HepG2 (cell line): Measurements from ENCODE around the gene HS3ST5. TPM values are rescaled to one million over a fixed set of nuclear protein-coding genes. Genes with fewer than 3 reads are reported as not detected.

Experiments
- CENPBD1 ChIP-seq: sonication (generic); formaldehyde crosslinking; IDR thresholded peaks from 2 replicates; pipeline ENCODE4 v1.8.0; 2022; ENCODE audit warnings: missing genetic modification reagents, low read depth, mild to moderate bottlenecking, borderline replicate concordance
- DMTF1 ChIP-seq: sonication (generic); formaldehyde crosslinking; IDR thresholded peaks from 2 replicates; pipeline ENCODE4 v1.4.0; 2020; ENCODE audit warnings: mild to moderate bottlenecking, missing genetic modification reagents
- DNMT3B ChIP-seq: conservative IDR thresholded peaks from 2 replicates; pipeline ENCODE4 v1.6.1; 2016; ENCODE audit warnings: missing biosample characterization, control low read depth
- NFKBIZ ChIP-seq: IDR thresholded peaks from 2 replicates; pipeline ENCODE4 v1.6.1; 2018; ENCODE audit warnings: missing genetic modification reagents, missing compliant biosample characterization
- NR0B2 ChIP-seq: sonication (generic); formaldehyde crosslinking; IDR thresholded peaks from 2 replicates; pipeline ENCODE4 v1.4.0; 2020; ENCODE audit warnings: mild to moderate bottlenecking, missing genetic modification reagents
- PHF20 ChIP-seq: sonication (generic); formaldehyde crosslinking; IDR thresholded peaks from 2 replicates; pipeline ENCODE4 v1.5.0; 2020; ENCODE audit warnings: mild to moderate bottlenecking, missing genetic modification reagents
- RBFOX2 ChIP-seq: fragments of 200-400 bp; formaldehyde crosslinking; IDR thresholded peaks from 2 replicates; pipeline ENCODE4 v1.6.1; 2017; ENCODE audit warnings: low read depth, mild to moderate bottlenecking, low read length
- RBM22 ChIP-seq: fragments of 200-400 bp; formaldehyde crosslinking; optimal IDR thresholded peaks from 2 replicates; pipeline ENCODE3; 2017; ENCODE audit warnings: mild to moderate bottlenecking, low read length, moderate library complexity
- SMAD3 ChIP-seq: sonication (generic); formaldehyde crosslinking; IDR thresholded peaks from 2 replicates; pipeline ENCODE4 v1.4.0; 2020; ENCODE audit warnings: missing genetic modification reagents
- SNRNP70 ChIP-seq: fragments of 200-400 bp; formaldehyde crosslinking; IDR thresholded peaks from 2 replicates; pipeline ENCODE4 v1.6.1; 2017; ENCODE audit warnings: mild to moderate bottlenecking, low read depth, low read length, moderate library complexity
- SRY ChIP-seq: sonication (generic); formaldehyde crosslinking; IDR thresholded peaks from 2 replicates; pipeline ENCODE4 v1.8.0; 2022; ENCODE audit warnings: mild to moderate bottlenecking, missing genetic modification reagents
- TMF1 ChIP-seq: sonication (generic); formaldehyde crosslinking; IDR thresholded peaks from 2 replicates; pipeline ENCODE4 v1.8.1; 2022; ENCODE audit warnings: low read depth, missing genetic modification reagents
- ZBTB21 ChIP-seq: sonication (generic); formaldehyde crosslinking; IDR thresholded peaks from 2 replicates; pipeline ENCODE4 v1.4.0; 2020; ENCODE audit warnings: missing genetic modification reagents
- ZNF207 ChIP-seq: fragments of 450-650 bp; IDR thresholded peaks from 2 replicates; pipeline ENCODE4 v1.6.1; 2016; ENCODE audit warnings: antibody characterized with exemption, borderline replicate concordance
- polyA plus RNA-seq, 8 experiments: library from polyadenylated mRNA; depleted of rRNA in 3 of 8; stranded (reverse) in 7 of 8; unstranded in 1 of 8; fragments of >200 nt; fragmentation: Illumina TruSeq in 4 of 8; extraction: Trizol in 4 of 8; gene quantifications; 2 replicates each; pipeline versions ENCODE4 v1.2.1 to v1.2.3, GENCODE V29; 2011 to 2016; ENCODE audit warnings: low read depth in 4 of 8, missing spikeins in 1 of 8, mixed read lengths in 1 of 8; ENCODE audit not compliant: insufficient read depth in 1 of 8
- total RNA-seq, 5 experiments: library from RNA; depleted of rRNA; stranded (reverse); fragments of >200 nt; fragmentation: Illumina TruSeq; extraction: Trizol; gene quantifications; 2 replicates each; pipeline ENCODE4 v1.2.3, GENCODE V29; 2016; ENCODE audit warnings: low read depth in 1 of 5
- TF ChIP-seq, protein P1 (sequence below): sonication (generic); formaldehyde crosslinking; IDR thresholded peaks from 2 replicates; pipeline ENCODE4 v1.8.0; 2022; ENCODE audit warnings: missing genetic modification reagents, mild to moderate bottlenecking, inconsistent platforms, borderline replicate concordance
- TF ChIP-seq, protein P2 (sequence below): sonication (generic); formaldehyde crosslinking; IDR thresholded peaks from 2 replicates; pipeline ENCODE4 v1.4.0; 2020; ENCODE audit warnings: mild to moderate bottlenecking, missing genetic modification reagents
- TF ChIP-seq, protein P3 (sequence below): sonication (generic); formaldehyde crosslinking; IDR thresholded peaks from 2 replicates; pipeline ENCODE4 v1.4.0; 2020; ENCODE audit warnings: missing genetic modification reagents
- TF ChIP-seq, protein P4 (sequence below): sonication (generic); formaldehyde crosslinking; IDR thresholded peaks from 2 replicates; pipeline ENCODE4 v1.5.1; 2020; ENCODE audit warnings: mild to moderate bottlenecking, missing genetic modification reagents, moderate library complexity

HS3ST5 gene
- total and polyA plus RNA-seq, 2 of the 13 experiments (the other 11 are each of a cell fraction or from before 2014, with no cell fraction given), result 1.1 to 1.6 TPM

GRCh38 chr6:114144887-114145851 lies 197.7 kb downstream of the HS3ST5 start (continued):
- TF ChIP-seq CENPBD1 (CRISPR knock-in tag) (no peak), NR0B2 (CRISPR knock-in tag) (no peak), DMTF1 (CRISPR knock-in tag) (no peak), SMAD3 (CRISPR knock-in tag) (no peak), ZNF207 (no peak), DNMT3B (CRISPR knock-in tag) (no peak; the same call in 1 of the 2 replicates), PHF20 (CRISPR knock-in tag) (no peak), RBM22 (no peak), SNRNP70 (no peak), SRY (no peak), NFKBIZ (CRISPR knock-in tag) (no peak), ZBTB21 (no peak), RBFOX2 (no peak), TMF1 (CRISPR knock-in tag) (no peak)
- TF ChIP-seq, protein P1, sequence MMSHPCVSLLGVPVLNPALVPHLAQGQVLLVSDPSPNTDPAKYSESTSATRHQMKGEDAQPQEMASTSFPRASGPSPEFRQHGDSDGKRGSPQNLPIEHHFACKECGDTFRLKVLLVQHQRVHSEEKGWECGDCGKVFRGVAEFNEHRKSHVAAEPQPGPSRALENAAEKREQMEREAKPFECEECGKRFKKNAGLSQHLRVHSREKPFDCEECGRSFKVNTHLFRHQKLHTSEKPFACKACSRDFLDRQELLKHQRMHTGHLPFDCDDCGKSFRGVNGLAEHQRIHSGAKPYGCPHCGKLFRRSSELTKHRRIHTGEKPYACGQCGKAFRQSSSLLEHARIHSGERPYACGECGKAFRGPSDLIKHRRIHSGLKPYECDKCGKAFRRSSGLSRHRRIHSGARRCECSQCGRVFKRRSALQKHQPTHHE (CRISPR knock-in tag), result 0 out of 2 replicates have a peak, but pooled peaks have one; percentile 33
- TF ChIP-seq, protein P2, sequence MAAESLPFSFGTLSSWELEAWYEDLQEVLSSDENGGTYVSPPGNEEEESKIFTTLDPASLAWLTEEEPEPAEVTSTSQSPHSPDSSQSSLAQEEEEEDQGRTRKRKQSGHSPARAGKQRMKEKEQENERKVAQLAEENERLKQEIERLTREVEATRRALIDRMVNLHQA (CRISPR knock-in tag), result no peak
- TF ChIP-seq, protein P3, sequence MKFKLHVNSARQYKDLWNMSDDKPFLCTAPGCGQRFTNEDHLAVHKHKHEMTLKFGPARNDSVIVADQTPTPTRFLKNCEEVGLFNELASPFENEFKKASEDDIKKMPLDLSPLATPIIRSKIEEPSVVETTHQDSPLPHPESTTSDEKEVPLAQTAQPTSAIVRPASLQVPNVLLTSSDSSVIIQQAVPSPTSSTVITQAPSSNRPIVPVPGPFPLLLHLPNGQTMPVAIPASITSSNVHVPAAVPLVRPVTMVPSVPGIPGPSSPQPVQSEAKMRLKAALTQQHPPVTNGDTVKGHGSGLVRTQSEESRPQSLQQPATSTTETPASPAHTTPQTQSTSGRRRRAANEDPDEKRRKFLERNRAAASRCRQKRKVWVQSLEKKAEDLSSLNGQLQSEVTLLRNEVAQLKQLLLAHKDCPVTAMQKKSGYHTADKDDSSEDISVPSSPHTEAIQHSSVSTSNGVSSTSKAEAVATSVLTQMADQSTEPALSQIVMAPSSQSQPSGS (CRISPR knock-in tag), result peak; percentile 80
- TF ChIP-seq, protein P4, sequence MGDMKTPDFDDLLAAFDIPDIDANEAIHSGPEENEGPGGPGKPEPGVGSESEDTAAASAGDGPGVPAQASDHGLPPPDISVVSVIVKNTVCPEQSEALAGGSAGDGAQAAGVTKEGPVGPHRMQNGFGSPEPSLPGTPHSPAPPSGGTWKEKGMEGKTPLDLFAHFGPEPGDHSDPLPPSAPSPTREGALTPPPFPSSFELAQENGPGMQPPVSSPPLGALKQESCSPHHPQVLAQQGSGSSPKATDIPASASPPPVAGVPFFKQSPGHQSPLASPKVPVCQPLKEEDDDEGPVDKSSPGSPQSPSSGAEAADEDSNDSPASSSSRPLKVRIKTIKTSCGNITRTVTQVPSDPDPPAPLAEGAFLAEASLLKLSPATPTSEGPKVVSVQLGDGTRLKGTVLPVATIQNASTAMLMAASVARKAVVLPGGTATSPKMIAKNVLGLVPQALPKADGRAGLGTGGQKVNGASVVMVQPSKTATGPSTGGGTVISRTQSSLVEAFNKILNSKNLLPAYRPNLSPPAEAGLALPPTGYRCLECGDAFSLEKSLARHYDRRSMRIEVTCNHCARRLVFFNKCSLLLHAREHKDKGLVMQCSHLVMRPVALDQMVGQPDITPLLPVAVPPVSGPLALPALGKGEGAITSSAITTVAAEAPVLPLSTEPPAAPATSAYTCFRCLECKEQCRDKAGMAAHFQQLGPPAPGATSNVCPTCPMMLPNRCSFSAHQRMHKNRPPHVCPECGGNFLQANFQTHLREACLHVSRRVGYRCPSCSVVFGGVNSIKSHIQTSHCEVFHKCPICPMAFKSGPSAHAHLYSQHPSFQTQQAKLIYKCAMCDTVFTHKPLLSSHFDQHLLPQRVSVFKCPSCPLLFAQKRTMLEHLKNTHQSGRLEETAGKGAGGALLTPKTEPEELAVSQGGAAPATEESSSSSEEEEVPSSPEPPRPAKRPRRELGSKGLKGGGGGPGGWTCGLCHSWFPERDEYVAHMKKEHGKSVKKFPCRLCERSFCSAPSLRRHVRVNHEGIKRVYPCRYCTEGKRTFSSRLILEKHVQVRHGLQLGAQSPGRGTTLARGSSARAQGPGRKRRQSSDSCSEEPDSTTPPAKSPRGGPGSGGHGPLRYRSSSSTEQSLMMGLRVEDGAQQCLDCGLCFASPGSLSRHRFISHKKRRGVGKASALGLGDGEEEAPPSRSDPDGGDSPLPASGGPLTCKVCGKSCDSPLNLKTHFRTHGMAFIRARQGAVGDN (CRISPR knock-in tag), result peak; percentile 71
